ENCODE data around the gene HNRNPA0. TPM values are rescaled to one million over a fixed set of nuclear protein-coding genes. Genes with fewer than 3 reads are reported as not detected.

Gene HNRNPA0
- total and polyA plus RNA-seq, 2 donors (not counting 1 experiment from before 2014, with no cell fraction given) = 31.5 to 34.2 TPM

GRCh38 chr5:137754961-137755762 lies 999 bp upstream of the HNRNPA0 start:
- intact Hi-C loops (cut with micrococcal nuclease) = loop anchor here (1.0 to 10.0 kb wide), 7 partner anchors 134 to 1517 kb away; partner anchors contain the start of genes CDC23, FAM13B, FAM53C and HSPA9
- Histone ChIP-seq H3K27ac (ENCODE audit: low read length in 2 of 2) (peak overlapping the region; percentile 98 to 100), H3K9ac (ENCODE audit: low read length) (peak overlapping the region; percentile 93), H3K4me1 (ENCODE audit: control insufficient read depth in 2 of 2, insufficient read depth in 2 of 2, low read length in 2 of 2) (peaks cover 26 to 28% of the 10 kb centered on the region in 2 donors), H3K27me3 (replicated peaks in 1 of 4; ENCODE audit: control extremely low read depth in 1 of 4, control insufficient read depth in 3 of 4, insufficient read depth in 4 of 4, low read length in 3 of 4) (no peaks in the 10 kb centered on the region), H2AFZ (ENCODE audit: insufficient read depth, low read depth, low read length, poor library complexity, severe bottlenecking) (peak overlapping the region; percentile 93), H3K79me2 (ENCODE audit: control insufficient read depth, insufficient read depth, low read length) (peaks cover 39% of the 10 kb centered on the region), H3K36me3 (replicated peaks in 1 of 2; ENCODE audit: control extremely low read depth in 1 of 2, control insufficient read depth in 1 of 2, extremely low read depth in 1 of 2, insufficient read depth in 2 of 2, low read length in 1 of 2) (peaks cover 0 to 5% of the 10 kb centered on the region in 2 experiments), H4K20me1 (ENCODE audit: control insufficient read depth, insufficient read depth, low read length, poor library complexity, severe bottlenecking) (peaks cover 39% of the 10 kb centered on the region), H3K4me3 (ENCODE audit: control extremely low read depth in 1 of 5, extremely low read depth in 1 of 5, insufficient read depth in 1 of 5, low read depth in 2 of 5, low read length in 4 of 5) (peak overlapping the region in 4 of 5 experiments; percentile 69 to 95 (median 90)), H3K4me2 (replicated peaks; ENCODE audit: low read depth, low read length, poor library complexity, severe bottlenecking) (peak overlapping the region; percentile 83), H3K9me3 (ENCODE audit: control extremely low read depth in 1 of 3, control insufficient read depth in 2 of 3, insufficient read depth in 1 of 3, low read length in 2 of 3) (no peaks in the 10 kb centered on the region)
- Mint-ChIP-seq H3K9me3 (ENCODE audit: insufficient read depth) (no peaks in the 10 kb centered on the region), H3K27me3 (no peaks in the 10 kb centered on the region), H3K4me1 (peaks cover 29% of the 10 kb centered on the region), H3K27ac (peak overlapping the region; percentile 100), H3K4me3 (peak overlapping the region; percentile 97)
- TF ChIP-seq EZH2 (IDR thresholded peaks at IDR 0.05; ENCODE audit: borderline replicate concordance, insufficient read depth, low read depth, low read length, poor library complexity, severe bottlenecking) = no peak
- TF ChIP-seq CTCF (IDR thresholded peaks at IDR 0.05) = no peak
- ChIA-PET CTCF (interaction anchor here (0.7 to 3.0 kb wide), 6 partner anchors 13 to 279 kb away, joined by 3 to 18 read pairs (median 4); no protein-coding TSS in a partner anchor), POLR2A (interaction anchor here (0.7 to 1.8 kb wide), 4 partner anchors 95 to 1634 kb away, joined by 4 to 5 read pairs (median 4); partner anchors contain the start of genes FAM53C, MZB1 and PKD2L2)
- no peak for DNase-seq
- peak; percentile 20 for ATAC-seq (ENCODE audit: low read depth)
- 17% methylated on average over 28 of the region's 36 CpGs for WGBS (ENCODE audit: insufficient coverage)

All from B cell (primary cell).